NCI-H2107 treated with DMSO at 0.1 percent for 48 hours (cell line): ENCODE measurements around the gene SCP2.

ENCODE experiments used
- DNase-seq: peaks from one replicate; lab custom pipeline; 2025; ENCODE audit not compliant: unreplicated experiment; lab: John Stamatoyannopoulos, UW

SCP2 gene

DNA sequence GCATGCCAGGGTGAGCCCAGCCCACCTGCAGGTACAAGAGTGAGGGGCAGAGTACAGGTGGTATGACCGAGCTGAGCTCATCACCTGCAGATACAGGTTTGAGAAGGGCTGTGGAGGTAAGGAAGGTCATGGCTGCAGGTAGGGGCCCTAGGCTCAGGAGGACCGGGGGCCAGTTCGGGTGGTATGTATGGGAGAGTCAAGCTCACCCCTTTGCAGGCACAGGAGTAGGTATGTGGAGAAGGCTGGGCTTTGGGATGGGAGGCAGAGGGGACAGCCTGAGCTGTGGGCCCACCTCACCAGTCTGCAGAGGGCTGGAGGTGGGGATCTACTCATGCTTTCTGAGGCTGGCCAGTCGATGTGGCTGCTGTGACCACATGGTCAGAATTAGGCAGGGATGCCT is 152.2 kb downstream of the SCP2 start:
- no peak for DNase-seq

GRCh38 chr1:53080041-53080440 is 153.0 kb downstream of the SCP2 start:
- DNase-seq = no peak

DNA sequence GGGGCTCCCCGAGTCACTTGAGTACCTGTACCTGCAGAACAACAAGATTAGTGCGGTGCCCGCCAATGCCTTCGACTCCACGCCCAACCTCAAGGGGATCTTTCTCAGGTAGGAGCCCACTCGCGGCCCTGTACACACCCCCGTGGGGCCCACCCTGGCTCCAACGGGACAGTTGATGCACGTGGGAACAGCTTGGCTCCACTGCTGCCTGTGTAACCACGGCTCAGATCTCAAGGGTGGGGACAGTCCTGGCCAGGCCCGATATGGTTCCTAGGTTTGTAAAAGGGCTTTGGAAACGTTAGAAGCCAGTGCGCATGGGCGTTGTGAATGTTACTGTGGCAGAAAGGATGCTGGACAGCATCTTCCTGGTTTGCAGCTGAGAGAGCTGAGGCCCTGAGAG is 153.7 kb downstream of the SCP2 start:
- DNase-seq = no peak

- DNase-seq = no peak
Measured at GRCh38 chr1:53081384-53082066, 154.4 kb downstream of the SCP2 start.

- no peak for DNase-seq
Measured at GRCh38 chr1:53082826-53083455, 155.9 kb downstream of the SCP2 start.

DNA sequence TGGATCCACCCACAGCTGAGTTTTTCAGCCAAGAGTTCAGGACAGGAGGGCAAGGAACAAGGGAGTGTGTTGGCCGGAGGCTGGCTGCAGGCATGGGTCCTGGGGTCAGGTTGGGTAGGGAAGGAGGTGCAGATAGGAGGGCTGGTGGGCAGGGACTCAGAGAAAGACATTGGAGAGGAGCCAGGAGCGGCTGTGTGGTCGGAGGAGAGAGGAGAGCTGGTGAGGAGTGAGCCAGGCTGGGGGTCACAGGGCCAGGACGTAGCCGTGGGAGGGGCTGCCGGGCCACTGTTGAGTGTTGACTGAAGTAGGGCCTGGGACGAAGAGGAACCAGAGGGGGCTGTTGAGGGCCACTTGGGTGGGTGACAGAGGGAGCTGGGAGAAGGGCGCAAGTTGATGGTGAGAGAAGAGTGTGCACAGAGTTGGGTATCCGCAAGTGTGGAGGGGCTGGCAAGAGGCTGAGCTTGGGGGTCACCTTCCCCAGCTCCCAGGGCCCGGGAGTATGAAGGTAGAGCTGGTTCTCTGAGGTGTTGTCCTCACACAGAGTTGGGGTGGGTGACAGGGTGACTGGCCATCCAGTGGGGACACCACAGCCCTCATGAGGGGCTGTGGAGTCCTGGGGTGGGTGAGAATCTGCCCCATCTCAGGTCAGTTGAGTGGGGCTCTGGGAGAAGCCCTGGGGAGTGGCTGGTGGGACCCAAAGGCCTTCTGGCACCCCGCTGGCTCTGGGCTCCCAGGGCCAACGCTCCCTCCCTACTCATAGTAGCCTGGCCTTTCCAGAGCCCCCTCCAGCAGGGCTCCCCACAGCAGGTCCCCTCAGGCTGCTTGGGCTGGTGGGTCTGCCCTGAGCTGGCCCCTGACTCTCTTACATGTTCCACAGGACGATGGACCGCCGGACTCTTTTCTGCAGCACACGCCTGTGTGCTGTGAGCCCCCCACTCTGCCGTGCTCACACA is 156.8 kb downstream of the SCP2 start:
- DNase-seq = no peak

- DNase-seq = no peak
Measured at GRCh38 chr1:53084589-53084971, 157.5 kb downstream of the SCP2 start.

- DNase-seq = no peak
Measured at GRCh38 chr1:53085405-53085804, 158.3 kb downstream of the SCP2 start.

- DNase-seq = no peak
Measured at GRCh38 chr1:53086491-53087070, 159.5 kb downstream of the SCP2 start.

- DNase-seq = no peak
Measured at GRCh38 chr1:53087332-53088285, 160.5 kb downstream of the SCP2 start.

- no peak for DNase-seq
Measured at GRCh38 chr1:53088616-53089300, 161.7 kb downstream of the SCP2 start.

DNA sequence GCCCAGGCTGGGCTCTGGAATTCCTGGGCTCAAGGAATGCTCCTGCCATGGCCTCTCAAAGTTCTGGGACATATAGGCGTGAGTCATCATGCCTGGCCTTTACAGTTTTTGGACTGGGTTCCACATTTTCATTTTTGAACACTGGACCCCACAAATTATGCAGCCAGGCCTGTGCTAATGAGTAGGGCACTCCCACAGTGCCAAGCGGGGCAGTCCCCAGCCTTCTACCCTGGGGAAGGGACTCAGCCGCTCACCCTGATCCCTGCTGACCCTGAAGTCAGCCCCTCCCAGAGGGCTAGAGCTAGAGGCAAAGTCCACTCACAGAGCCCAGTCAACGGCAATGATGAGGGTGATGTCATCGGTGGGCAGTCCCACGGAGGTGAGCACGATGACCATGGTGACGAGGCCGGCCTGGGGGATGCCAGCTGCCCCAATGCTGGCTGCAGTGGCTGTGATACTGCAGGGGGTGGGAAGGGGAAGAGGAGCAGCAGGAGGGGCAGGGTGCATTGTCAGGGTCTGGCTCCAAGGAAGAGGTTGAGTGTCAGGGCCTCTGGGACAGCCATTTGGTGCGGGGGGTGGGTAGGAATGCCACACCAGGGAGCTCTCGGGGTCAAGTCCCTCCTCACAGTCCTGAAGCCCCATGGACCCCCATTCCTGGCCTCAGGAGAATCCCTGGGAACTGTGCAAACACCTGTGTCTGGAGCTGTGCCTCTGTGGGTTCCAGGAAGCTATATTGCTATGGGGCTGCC is 162.6 kb downstream of the SCP2 start:
- DNase-seq = no peak

GRCh38 chr1:53090227-53091147 is 163.4 kb downstream of the SCP2 start:
- DNase-seq = no peak

GRCh38 chr1:53091841-53092645 is 165.0 kb downstream of the SCP2 start:
- DNase-seq = no peak

- DNase-seq = no peak
Measured at GRCh38 chr1:53092659-53093450, 165.8 kb downstream of the SCP2 start.

- no peak for DNase-seq
Measured at GRCh38 chr1:53093451-53093754, 166.3 kb downstream of the SCP2 start.
